ENCODE data around the gene GARIN3. TPM values are rescaled to one million over a fixed set of nuclear protein-coding genes. Genes with fewer than 3 reads are reported as not detected.

The GARIN3 gene
- total RNA-seq, 1 donor from 2014 or later = not detected

- intact Hi-C loops (cut with DNase I) = no loop called here
- Histone ChIP-seq H3K27ac (no peak overlapping the region), H3K4me3 (no peak overlapping the region), H3K27me3 (no peaks in the 10 kb centered on the region), H3K4me1 (no peaks in the 10 kb centered on the region), H3K36me3 (no peaks in the 10 kb centered on the region), H3K9me3 (no peaks in the 10 kb centered on the region)
- no peak for TF ChIP-seq CTCF (IDR thresholded peaks at IDR 0.05)
- TF ChIP-seq POLR2AphosphoS5 (IDR thresholded peaks at IDR 0.05; ENCODE audit: insufficient read depth in 1 of 2, low read depth in 1 of 2) = no peak
- TF ChIP-seq POLR2A (IDR thresholded peaks at IDR 0.05) = no peak
- no peak for DNase-seq (ENCODE audit: extremely low spot score in 2 of 2)
Measured at GRCh38 chr5:157178966-157179365, 12.9 kb upstream of the GARIN3 start.

GRCh38 chr5:157177953-157178352 is 11.9 kb upstream of the GARIN3 start:
- Histone ChIP-seq H3K9me3 (no peaks in the 10 kb centered on the region), H3K27me3 (no peaks in the 10 kb centered on the region), H3K27ac (no peak overlapping the region), H3K4me1 (no peaks in the 10 kb centered on the region), H3K36me3 (no peaks in the 10 kb centered on the region), H3K4me3 (no peak overlapping the region)
- intact Hi-C loops (cut with DNase I) = no loop called here
- no peak for TF ChIP-seq CTCF (IDR thresholded peaks at IDR 0.05)
- TF ChIP-seq POLR2A (IDR thresholded peaks at IDR 0.05) = no peak
- no peak for TF ChIP-seq POLR2AphosphoS5 (IDR thresholded peaks at IDR 0.05; ENCODE audit: insufficient read depth in 1 of 2, low read depth in 1 of 2)
- DNase-seq (ENCODE audit: extremely low spot score in 2 of 2) = no peak

GRCh38 chr5:157175071-157175612 is 9.1 kb upstream of the GARIN3 start:
- no peak overlapping the region for H3K4me3 ChIP-seq
- H3K4me1 ChIP-seq = no peaks in the 10 kb centered on the region
- H3K27ac ChIP-seq = no peak overlapping the region
- H3K9me3 ChIP-seq = no peaks in the 10 kb centered on the region
- H3K36me3 ChIP-seq = no peaks in the 10 kb centered on the region
- no peak for TF ChIP-seq POLR2AphosphoS5 (IDR thresholded peaks at IDR 0.05; ENCODE audit: insufficient read depth in 1 of 2, low read depth in 1 of 2)
- TF ChIP-seq CTCF (IDR thresholded peaks at IDR 0.05) = no peak
- intact Hi-C loops (cut with DNase I) = no loop called here
- no peaks in the 10 kb centered on the region for H3K27me3 ChIP-seq
- no peak for DNase-seq (ENCODE audit: extremely low spot score in 2 of 2)

GRCh38 chr5:157172403-157172802 is 6.3 kb upstream of the GARIN3 start:
- no peak for DNase-seq (ENCODE audit: extremely low spot score in 2 of 2)
- Histone ChIP-seq H3K9me3 (no peaks in the 10 kb centered on the region), H3K27me3 (no peaks in the 10 kb centered on the region), H3K27ac (no peak overlapping the region), H3K36me3 (no peaks in the 10 kb centered on the region), H3K4me1 (no peaks in the 10 kb centered on the region), H3K4me3 (no peak overlapping the region)
- no peak for TF ChIP-seq CTCF (IDR thresholded peaks at IDR 0.05)
- no peak for TF ChIP-seq POLR2A (IDR thresholded peaks at IDR 0.05)
- no peak for TF ChIP-seq POLR2AphosphoS5 (IDR thresholded peaks at IDR 0.05; ENCODE audit: insufficient read depth in 1 of 2, low read depth in 1 of 2)
- intact Hi-C loops (cut with DNase I) = no loop called here

- DNase-seq (ENCODE audit: extremely low spot score in 2 of 2) = no peak
- intact Hi-C loops (cut with DNase I) = no loop called here
- H3K9me3 ChIP-seq = no peaks in the 10 kb centered on the region
- no peak overlapping the region for H3K27ac ChIP-seq
- TF ChIP-seq CTCF (IDR thresholded peaks at IDR 0.05) = no peak
- H3K4me1 ChIP-seq = no peaks in the 10 kb centered on the region
- H3K36me3 ChIP-seq = no peaks in the 10 kb centered on the region
- no peak overlapping the region for H3K4me3 ChIP-seq
- no peaks in the 10 kb centered on the region for H3K27me3 ChIP-seq
Measured at GRCh38 chr5:157168286-157168685, 2.2 kb upstream of the GARIN3 start.
